ENCODE results near the gene EVI2A. TPM values are rescaled to one million over a fixed set of nuclear protein-coding genes. Genes with fewer than 3 reads are reported as not detected.

EVI2A gene
- total and polyA plus RNA-seq, 2 experiments from 2014 or later, result 1.3 TPM; not detected in 1

GRCh38 chr17:31323551-31323950 lies 2.1 kb upstream of the EVI2A start:
- H3K27ac Mint-ChIP-seq, result no peak overlapping the region

More at GRCh38 chr17:31323551-31323950, 2.1 kb upstream of the EVI2A start:
- Histone ChIP-seq H3K4me3 (no peak overlapping the region), H3K27me3 (ENCODE audit: insufficient read depth) (no peaks in the 10 kb centered on the region), H3K79me2 (replicated peaks; ENCODE audit: insufficient read depth) (no peaks in the 10 kb centered on the region), H3K9me2 (ENCODE audit: insufficient read depth) (no peaks in the 10 kb centered on the region), H3K4me2 (no peak overlapping the region), H3K4me1 (ENCODE audit: insufficient read depth) (peaks cover 8% of the 10 kb centered on the region; the same call in 1 of the 2 replicates), H3K36me3 (ENCODE audit: insufficient read depth) (no peaks in the 10 kb centered on the region), H3K27ac (ENCODE audit: low read depth) (no peak overlapping the region), H2AFZ (no peak overlapping the region), H3F3A (replicated peaks; ENCODE audit: low read depth) (no peaks in the 10 kb centered on the region), H4K20me1 (replicated peaks; ENCODE audit: insufficient read depth) (no peaks in the 10 kb centered on the region)
- ATAC-seq, result no peak
- no peak for DNase-seq (ENCODE audit: low spot score)
- Mint-ChIP-seq H3K36me3 (ENCODE audit: low read depth) (no peaks in the 10 kb centered on the region), H3K9me3 (no peaks in the 10 kb centered on the region), H3K4me3 (no peak overlapping the region), H3K27me3 (ENCODE audit: insufficient read depth, low read depth, poor library complexity) (peaks cover 4% of the 10 kb centered on the region), H3K4me1 (peaks cover 4% of the 10 kb centered on the region; the same call in 2 of the 3 replicates)
- TF ChIP-seq EZH2phosphoT487 (IDR thresholded peaks at IDR 0.05; ENCODE audit: unreplicated experiment) (no peak), CTCF (conservative IDR thresholded peaks at IDR 0.05; ENCODE audit: low read depth in 2 of 2) (no peak), STAT1 (IDR thresholded peaks at IDR 0.05; ENCODE audit: unreplicated experiment) (no peak), ZNF462 (CRISPR knock-in tag; IDR thresholded peaks at IDR 0.05) (no peak), NANOG (IDR thresholded peaks at IDR 0.05; ENCODE audit: borderline replicate concordance) (no peak), JUNB (IDR thresholded peaks at IDR 0.05; ENCODE audit: unreplicated experiment) (no peak), EZH2 (IDR thresholded peaks at IDR 0.05; ENCODE audit: low read depth, unreplicated experiment) (no peak), ZNF114 (CRISPR knock-in tag; IDR thresholded peaks at IDR 0.05) (no peak), ZNF331 (CRISPR knock-in tag; IDR thresholded peaks at IDR 0.05; ENCODE audit: low read depth) (no peak), POLR2AphosphoS5 (IDR thresholded peaks at IDR 0.05; ENCODE audit: low read depth) (no peak), CREB1 (CRISPR knock-in tag; IDR thresholded peaks at IDR 0.05; ENCODE audit: low read depth) (no peak), ETS1 (IDR thresholded peaks at IDR 0.05) (no peak), REST (IDR thresholded peaks at IDR 0.05; ENCODE audit: unreplicated experiment) (no peak)

All from GM23338 (cell line).